ENCODE data around the gene LRRC4C. TPM values are rescaled to one million over a fixed set of nuclear protein-coding genes. Genes with fewer than 3 reads are reported as not detected.

LRRC4C gene
- total RNA-seq, 1 experiment from 2014 or later = 0.13 TPM

- no peak overlapping the region for H3T11ph ChIP-seq (ENCODE audit: low read length)
- no peak overlapping the region for H2BK15ac ChIP-seq (ENCODE audit: low read depth, low read length)
- no peaks in the 10 kb centered on the region for H3K79me1 ChIP-seq (ENCODE audit: insufficient read depth, low read depth, low read length, poor library complexity, severe bottlenecking)
- no peak overlapping the region for H2AFZ ChIP-seq (ENCODE audit: low read length)
- no peaks in the 10 kb centered on the region for H3K9me3 ChIP-seq (ENCODE audit: control insufficient read depth, low read depth, low read length)
- H3K23ac ChIP-seq (ENCODE audit: insufficient read length, low read depth, low read length) = no peak overlapping the region
- TF ChIP-seq CTCF (conservative IDR thresholded peaks at IDR 0.05) = no peak
- no peaks in the 10 kb centered on the region for H3K23me2 ChIP-seq (ENCODE audit: insufficient read length, low read depth, low read length, poor library complexity, severe bottlenecking)
- H2BK12ac ChIP-seq (ENCODE audit: insufficient read length, low read depth, low read length) = no peak overlapping the region
- no peak overlapping the region for H2AK5ac ChIP-seq (ENCODE audit: insufficient read length, low read length)
- no peaks in the 10 kb centered on the region for H3K79me2 ChIP-seq (ENCODE audit: insufficient read depth, low read length)
- H3K14ac ChIP-seq (ENCODE audit: insufficient read depth, low read length) = no peak overlapping the region
- no peak overlapping the region for H4K5ac ChIP-seq (ENCODE audit: insufficient read length, low read depth, low read length)
- H3K18ac ChIP-seq (ENCODE audit: insufficient read length, low read depth, low read length) = no peak overlapping the region
- H3K56ac ChIP-seq (ENCODE audit: insufficient read length, low read depth, low read length) = no peak overlapping the region
- H3K4me1 Mint-ChIP-seq = no peaks in the 10 kb centered on the region
- no peak overlapping the region for H3K27ac ChIP-seq (ENCODE audit: insufficient read length, low read depth, low read length)
- no peak overlapping the region for H4K91ac ChIP-seq (ENCODE audit: insufficient read length, low read depth, low read length)
- DNase-seq = no peak
- no peak overlapping the region for H3K4me3 Mint-ChIP-seq
- H2BK5ac ChIP-seq (ENCODE audit: insufficient read length, low read length) = no peak overlapping the region
- H3K4ac ChIP-seq (ENCODE audit: low read depth, low read length) = no peak overlapping the region
- H3K36me3 Mint-ChIP-seq (ENCODE audit: insufficient read depth in 1 of 3, low read depth in 3 of 3) = no peaks in the 10 kb centered on the region
- H4K20me1 ChIP-seq (ENCODE audit: control insufficient read depth, insufficient read depth, insufficient read length) = no peaks in the 10 kb centered on the region
- no peak overlapping the region for H3K4me2 ChIP-seq (ENCODE audit: insufficient read depth, insufficient read length, low read length)
- H3K27me3 Mint-ChIP-seq (ENCODE audit: low read depth) = peaks cover 2% of the 10 kb centered on the region; the same call in 1 of the 2 replicates
- no peaks in the 10 kb centered on the region for H3K4me1 ChIP-seq (ENCODE audit: insufficient read depth, low read length)
- H2BK120ac ChIP-seq (ENCODE audit: low read depth, low read length, poor library complexity, severe bottlenecking) = no peak overlapping the region
- H3K27me3 ChIP-seq (ENCODE audit: insufficient read depth, low read length) = no peaks in the 10 kb centered on the region
- H3K9me3 Mint-ChIP-seq = no peaks in the 10 kb centered on the region
- no peak overlapping the region for H3K27ac Mint-ChIP-seq
- no peak overlapping the region for H3K9ac ChIP-seq (ENCODE audit: extremely low read depth, insufficient read length, low read length)
- no peak overlapping the region for H2BK20ac ChIP-seq (ENCODE audit: low read depth, low read length, poor library complexity, severe bottlenecking)
- H4K8ac ChIP-seq (replicated peaks; ENCODE audit: insufficient read length, low read depth, low read length) = no peak overlapping the region
Measured at GRCh38 chr11:40316171-40316570, 1143.3 kb downstream of the LRRC4C start.

Data from H9 (cell line).